Ovary (tissue), 3 donors: ENCODE data around the gene NR2F1-AS1.

Experiments
- POLR2A ChIP-seq: fragments of 450-650 bp; IDR thresholded peaks from one replicate; pipeline ENCODE4 v1.6.1; 2017; ENCODE audit warnings: antibody characterized with exemption, mild to moderate bottlenecking, moderate library complexity
- TF ChIP-seq, protein P1 (sequence below), 3 donors: fragments of 450-650 bp in 2 of 3; fragments of 200-600 bp in 1 of 3; IDR thresholded peaks; one replicate each; pipeline versions ENCODE4 v1.5.1 to v1.8.0; 2016 to 2022; ENCODE audit warnings: antibody characterized with exemption in 3 of 3, mild to moderate bottlenecking in 1 of 3
- donor health status: DM: no; HTN: no; CAD: no.

DNA sequence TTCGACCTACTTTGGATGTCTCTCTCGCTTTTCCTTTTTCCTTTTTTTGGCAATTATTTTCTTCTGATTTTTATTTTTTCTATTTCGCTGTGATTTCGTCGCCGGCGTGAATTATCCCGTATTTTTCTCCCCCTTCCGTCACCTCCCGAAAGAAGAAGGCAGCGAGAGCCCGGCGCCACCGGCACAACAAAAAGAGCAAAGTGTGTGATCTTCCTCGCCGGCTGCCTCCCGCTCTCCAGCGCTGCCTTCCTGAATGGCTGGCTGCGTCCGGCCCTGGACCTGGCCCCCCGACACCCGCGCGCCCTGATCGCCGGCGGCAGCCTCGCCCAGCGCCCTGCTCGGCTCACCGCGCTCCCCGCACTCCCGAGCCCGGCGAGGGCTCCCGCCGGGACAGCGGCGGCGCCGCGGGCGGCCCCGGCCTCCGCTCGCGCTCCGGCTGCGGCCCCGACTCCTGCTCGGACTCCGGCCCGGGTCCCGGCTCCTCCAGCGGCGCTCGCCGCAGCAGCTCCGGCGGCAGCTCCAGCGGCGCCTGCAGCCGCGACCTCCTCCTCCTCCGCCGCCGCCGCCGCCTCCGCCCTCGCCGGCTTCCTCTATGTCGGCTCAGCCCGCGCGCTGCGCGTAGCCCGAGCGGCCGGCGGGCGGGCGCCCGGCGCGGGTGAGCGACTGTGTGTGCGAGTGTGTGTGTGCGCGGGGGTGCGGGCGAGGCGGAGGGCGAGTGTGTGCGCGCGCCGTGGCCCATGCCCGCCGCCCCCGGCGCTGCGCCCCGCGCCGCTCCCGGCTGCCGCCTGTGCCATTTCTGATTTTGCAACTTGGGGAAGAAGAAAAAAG lies 3.0 kb upstream of the NR2F1-AS1 start:
- TF ChIP-seq, protein P1, sequence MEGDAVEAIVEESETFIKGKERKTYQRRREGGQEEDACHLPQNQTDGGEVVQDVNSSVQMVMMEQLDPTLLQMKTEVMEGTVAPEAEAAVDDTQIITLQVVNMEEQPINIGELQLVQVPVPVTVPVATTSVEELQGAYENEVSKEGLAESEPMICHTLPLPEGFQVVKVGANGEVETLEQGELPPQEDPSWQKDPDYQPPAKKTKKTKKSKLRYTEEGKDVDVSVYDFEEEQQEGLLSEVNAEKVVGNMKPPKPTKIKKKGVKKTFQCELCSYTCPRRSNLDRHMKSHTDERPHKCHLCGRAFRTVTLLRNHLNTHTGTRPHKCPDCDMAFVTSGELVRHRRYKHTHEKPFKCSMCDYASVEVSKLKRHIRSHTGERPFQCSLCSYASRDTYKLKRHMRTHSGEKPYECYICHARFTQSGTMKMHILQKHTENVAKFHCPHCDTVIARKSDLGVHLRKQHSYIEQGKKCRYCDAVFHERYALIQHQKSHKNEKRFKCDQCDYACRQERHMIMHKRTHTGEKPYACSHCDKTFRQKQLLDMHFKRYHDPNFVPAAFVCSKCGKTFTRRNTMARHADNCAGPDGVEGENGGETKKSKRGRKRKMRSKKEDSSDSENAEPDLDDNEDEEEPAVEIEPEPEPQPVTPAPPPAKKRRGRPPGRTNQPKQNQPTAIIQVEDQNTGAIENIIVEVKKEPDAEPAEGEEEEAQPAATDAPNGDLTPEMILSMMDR (IDR thresholded peaks at IDR 0.05) = no peak
- no peak for TF ChIP-seq POLR2A
